HepG2 (cell line): ENCODE results near the gene EIF2B1. TPM values are rescaled to one million over a fixed set of nuclear protein-coding genes. Genes with fewer than 3 reads are reported as not detected.
A peak's percentile ranks its signal among the peaks of the same experiment; 100 is the strongest.

Source experiments
- ADNP ChIP-seq: sonication (generic); formaldehyde crosslinking; IDR thresholded peaks from 2 replicates; pipeline ENCODE4 v1.4.0; 2020; ENCODE audit warnings: missing genetic modification reagents
- ATF3 ChIP-seq: sonication (generic); formaldehyde crosslinking; IDR thresholded peaks from 2 replicates; pipeline ENCODE4 v1.4.0; 2020; ENCODE audit warnings: missing genetic modification reagents
- ATF4 ChIP-seq, 2 experiments: fragments of 450-650 bp in 1 of 2; sonication (generic) in 1 of 2; formaldehyde crosslinking; IDR thresholded peaks; 2 replicates each; pipeline versions ENCODE4 v1.5.0 to v1.8.0; 2020 to 2022; ENCODE audit warnings: mild to moderate bottlenecking in 1 of 2, missing genetic modification reagents in 1 of 2
- DMAP1 ChIP-seq: IDR thresholded peaks from 2 replicates; pipeline ENCODE4 v1.6.1; 2016
- EED ChIP-seq: sonication (generic); formaldehyde crosslinking; IDR thresholded peaks from 2 replicates; pipeline ENCODE4 v1.5.0; 2020; ENCODE audit warnings: mild to moderate bottlenecking, missing genetic modification reagents
- FOXA1 ChIP-seq, 2 experiments: fragments of 450-650 bp in 1 of 2; sonication (generic) in 1 of 2; formaldehyde crosslinking in 1 of 2; IDR thresholded peaks; 2 replicates each; pipeline versions ENCODE4 v1.4.0 to v1.6.1; 2016 to 2020; ENCODE audit warnings: missing genetic modification reagents in 1 of 2
- JUN ChIP-seq: sonication (generic); formaldehyde crosslinking; IDR thresholded peaks from 2 replicates; pipeline ENCODE4 v1.4.0; 2020; ENCODE audit warnings: mild to moderate bottlenecking, missing genetic modification reagents
- KAT7 ChIP-seq: IDR thresholded peaks from 2 replicates; pipeline ENCODE4 v1.6.1; 2018; ENCODE audit warnings: borderline replicate concordance, missing compliant biosample characterization
- KDM1A ChIP-seq: IDR thresholded peaks from 2 replicates; pipeline ENCODE4 v1.6.1; 2016; ENCODE audit warnings: missing compliant biosample characterization
- KMT2B ChIP-seq: IDR thresholded peaks from 2 replicates; pipeline ENCODE4 v1.6.1; 2016; ENCODE audit warnings: missing genetic modification reagents, missing compliant biosample characterization
- LRRFIP1 ChIP-seq: sonication (generic); formaldehyde crosslinking; conservative IDR thresholded peaks from 2 replicates; pipeline ENCODE4 v1.4.0; 2020; ENCODE audit warnings: missing genetic modification reagents
- MIER2 ChIP-seq: IDR thresholded peaks from 2 replicates; pipeline ENCODE4 v1.6.1; 2016; ENCODE audit warnings: missing biosample characterization, missing genetic modification reagents
- NCOR1 ChIP-seq: fragments of 200-600 bp; sonication (generic); IDR thresholded peaks from 2 replicates; pipeline ENCODE4 v1.7.0; 2017; ENCODE audit warnings: antibody characterized with exemption, low read length, borderline replicate concordance
- PPARG ChIP-seq: conservative IDR thresholded peaks from 2 replicates; pipeline ENCODE4 v1.6.1; 2016; ENCODE audit warnings: missing biosample characterization, missing genetic modification reagents
- RARA ChIP-seq: IDR thresholded peaks from 2 replicates; pipeline ENCODE4 v1.6.1; 2016; ENCODE audit warnings: missing genetic modification reagents, missing compliant biosample characterization
- ZBTB3 ChIP-seq: sonication (generic); formaldehyde crosslinking; IDR thresholded peaks from 2 replicates; pipeline ENCODE4 v1.4.0; 2020; ENCODE audit warnings: low read depth, mild to moderate bottlenecking, moderate library complexity, missing genetic modification reagents, borderline replicate concordance
- ZBTB38 ChIP-seq: sonication (generic); formaldehyde crosslinking; IDR thresholded peaks from 2 replicates; pipeline ENCODE4 v1.5.1; 2020; ENCODE audit warnings: mild to moderate bottlenecking, missing genetic modification reagents
- ZIK1 ChIP-seq: sonication (generic); formaldehyde crosslinking; IDR thresholded peaks from 2 replicates; pipeline ENCODE4 v1.5.0; 2020; ENCODE audit warnings: mild to moderate bottlenecking, low read depth, missing genetic modification reagents, borderline replicate concordance
- ZNF12 ChIP-seq: sonication (generic); formaldehyde crosslinking; IDR thresholded peaks from 2 replicates; pipeline ENCODE4 v1.5.0; 2020; ENCODE audit warnings: missing genetic modification reagents
- ZNF414 ChIP-seq: sonication (generic); formaldehyde crosslinking; IDR thresholded peaks from 2 replicates; pipeline ENCODE4 v1.5.0; 2020; ENCODE audit warnings: missing genetic modification reagents
- ZNF770 ChIP-seq: sonication (generic); formaldehyde crosslinking; IDR thresholded peaks from 2 replicates; pipeline ENCODE4 v1.5.0; 2020; ENCODE audit warnings: mild to moderate bottlenecking, missing genetic modification reagents
- polyA plus RNA-seq, 8 experiments: library from polyadenylated mRNA; depleted of rRNA in 3 of 8; stranded (reverse) in 7 of 8; unstranded in 1 of 8; fragments of >200 nt; fragmentation: Illumina TruSeq in 4 of 8; extraction: Trizol in 4 of 8; gene quantifications; 2 replicates each; pipeline versions ENCODE4 v1.2.1 to v1.2.3, GENCODE V29; 2011 to 2016; ENCODE audit warnings: low read depth in 4 of 8, missing spikeins in 1 of 8, mixed read lengths in 1 of 8; ENCODE audit not compliant: insufficient read depth in 1 of 8
- total RNA-seq, 5 experiments: library from RNA; depleted of rRNA; stranded (reverse); fragments of >200 nt; fragmentation: Illumina TruSeq; extraction: Trizol; gene quantifications; 2 replicates each; pipeline ENCODE4 v1.2.3, GENCODE V29; 2016; ENCODE audit warnings: low read depth in 1 of 5
- TF ChIP-seq, protein P1 (sequence below): sonication (generic); formaldehyde crosslinking; IDR thresholded peaks from 2 replicates; pipeline ENCODE4 v1.5.0; 2020; ENCODE audit warnings: missing genetic modification reagents
- TF ChIP-seq, protein P2 (sequence below): sonication (generic); formaldehyde crosslinking; IDR thresholded peaks from 2 replicates; pipeline ENCODE4 v1.4.0; 2020; ENCODE audit warnings: mild to moderate bottlenecking, missing genetic modification reagents

Gene EIF2B1
- total and polyA plus RNA-seq, 2 of the 13 experiments (the other 11 are each of a cell fraction or from before 2014, with no cell fraction given) = 18.7 to 37.4 TPM

GRCh38 chr12:123595729-123596128 lies 37.8 kb downstream of the EIF2B1 start (continued):
- TF ChIP-seq EED (CRISPR knock-in tag) (no peak), LRRFIP1 (CRISPR knock-in tag) (no peak), ZNF414 (CRISPR knock-in tag) (no peak), ATF4 (CRISPR knock-in tag; IDR thresholded peaks at IDR 0.05) (peak in 1 of 2 experiments; percentile 44; a peak in 1 of 4 replicates), JUN (CRISPR knock-in tag) (0 out of 2 replicates have a peak, but pooled peaks have one; percentile 41), MIER2 (no peak), ZNF770 (peak; percentile 96), ZBTB3 (CRISPR knock-in tag) (no peak), KAT7 (peak; percentile 79; the same call in 1 of the 2 replicates), RARA (CRISPR knock-in tag) (peak; percentile 100), FOXA1 (IDR thresholded peaks at IDR 0.05) (no peak), FOXA1 (CRISPR knock-in tag; IDR thresholded peaks at IDR 0.05) (peak; percentile 79), PPARG (CRISPR knock-in tag) (peak; percentile 96), ZBTB38 (CRISPR knock-in tag) (no peak), KDM1A (peak; percentile 62), NCOR1 (peak; percentile 84), DMAP1 (0 out of 2 replicates have a peak, but pooled peaks have one; percentile 37), ATF3 (CRISPR knock-in tag) (peak; percentile 75), ADNP (CRISPR knock-in tag) (0 out of 2 replicates have a peak, but pooled peaks have one; percentile 47), ZNF12 (CRISPR knock-in tag) (0 out of 2 replicates have a peak, but pooled peaks have one; percentile 40), KMT2B (CRISPR knock-in tag) (peak; percentile 40; the same call in 1 of the 2 replicates), ZIK1 (CRISPR knock-in tag) (no peak)
- TF ChIP-seq, protein P1, sequence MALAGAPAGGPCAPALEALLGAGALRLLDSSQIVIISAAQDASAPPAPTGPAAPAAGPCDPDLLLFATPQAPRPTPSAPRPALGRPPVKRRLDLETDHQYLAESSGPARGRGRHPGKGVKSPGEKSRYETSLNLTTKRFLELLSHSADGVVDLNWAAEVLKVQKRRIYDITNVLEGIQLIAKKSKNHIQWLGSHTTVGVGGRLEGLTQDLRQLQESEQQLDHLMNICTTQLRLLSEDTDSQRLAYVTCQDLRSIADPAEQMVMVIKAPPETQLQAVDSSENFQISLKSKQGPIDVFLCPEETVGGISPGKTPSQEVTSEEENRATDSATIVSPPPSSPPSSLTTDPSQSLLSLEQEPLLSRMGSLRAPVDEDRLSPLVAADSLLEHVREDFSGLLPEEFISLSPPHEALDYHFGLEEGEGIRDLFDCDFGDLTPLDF = no peak
- TF ChIP-seq, protein P2, sequence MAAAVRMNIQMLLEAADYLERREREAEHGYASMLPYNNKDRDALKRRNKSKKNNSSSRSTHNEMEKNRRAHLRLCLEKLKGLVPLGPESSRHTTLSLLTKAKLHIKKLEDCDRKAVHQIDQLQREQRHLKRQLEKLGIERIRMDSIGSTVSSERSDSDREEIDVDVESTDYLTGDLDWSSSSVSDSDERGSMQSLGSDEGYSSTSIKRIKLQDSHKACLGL = no peak
